Measurements from ENCODE around the gene MAGT1. TPM values are rescaled to one million over a fixed set of nuclear protein-coding genes. Genes with fewer than 3 reads are reported as not detected.

MAGT1 gene
- total RNA-seq, 4 donors from 2014 or later: 39.7 to 60.1 (median 43.4) TPM

GRCh38 chrX:77785486-77786364 lies 109.5 kb downstream of the MAGT1 start, which contains the start of gene ATRX:
Gene ATRX, minus strand, starts transcription at chrX:77786216. Its CDS starts 215 bp downstream, at chrX:77786001.
- DNase-seq (ENCODE audit: low spot score) (no peak), ATAC-seq (ENCODE audit: low FRiP score) (peak; percentile 84)
- TF ChIP-seq CTCF (IDR thresholded peaks at IDR 0.05): no peak

- TF ChIP-seq CTCF (IDR thresholded peaks at IDR 0.05): no peak
- ATAC-seq (ENCODE audit: low FRiP score) (no peak), DNase-seq (ENCODE audit: low spot score) (no peak)
Observed at GRCh38 chrX:77779695-77780094, 115.5 kb downstream of the MAGT1 start.

- no peak for ATAC-seq (ENCODE audit: low FRiP score)
- DNase-seq (ENCODE audit: low spot score): no peak
- TF ChIP-seq CTCF (IDR thresholded peaks at IDR 0.05): no peak
Observed at GRCh38 chrX:77776659-77777058, 118.6 kb downstream of the MAGT1 start.

Small RNA genes lying within 50 kb of the gene (small RNA-seq; reads per million reads assigned to genes)
- gene RN7SL460P (not detected), gene RNU6-854P (not detected)

Other genes starting within 250 kb of the MAGT1 start
- gene ATRX, start 109.2 kb downstream of the MAGT1 start, total RNA-seq: 10 to 100 TPM; 62.6 to 93.6 (median 70.7) TPM
- gene COX7B, start 4.0 kb upstream of the MAGT1 start, total RNA-seq: 100 to 1,000 TPM; 253 to 427 (median 338) TPM
- 10 to 100 TPM in 1 of 4 donors, 1 to 10 TPM in 3; 7.3 to 13.9 (median 7.8) TPM for gene ATP7A, start 15.3 kb upstream of the MAGT1 start, total RNA-seq
- not detected for gene PGAM4, start 74.2 kb upstream of the MAGT1 start, total RNA-seq
- gene PGK1, start 208.8 kb upstream of the MAGT1 start, total RNA-seq: 100 to 1,000 TPM; 174 to 270 (median 207) TPM
- gene TAF9B, start 244.2 kb upstream of the MAGT1 start, total RNA-seq: 10 to 100 TPM; 15.7 to 35.0 (median 25.1) TPM

Data from omental fat pad (tissue), 4 donors.